Transverse colon (tissue), 4 donors: Measurements from ENCODE around the gene NEURL1B. TPM values are rescaled to one million over a fixed set of nuclear protein-coding genes. Genes with fewer than 3 reads are reported as not detected.

Experiments
- small RNA-seq, 4 donors: library from RNA; depleted of rRNA; stranded (forward); fragments of <200 nt; gene quantifications; one replicate each; pipeline ENCODE3, GENCODE V24; 2016
- total RNA-seq, 4 donors: library from RNA; depleted of rRNA; stranded (reverse); fragments of >200 nt; gene quantifications; one replicate each; pipeline ENCODE4 v1.1.0, GENCODE V29; 2016

NEURL1B gene
- total RNA-seq, 4 donors from 2014 or later: 74.6 to 168 (median 94.5) TPM

Small RNA genes within 50 kb of the gene (small RNA-seq; reads per million reads assigned to genes)
- gene AC027309.2 (0 to 0.28 (median 0) reads per million in 4 donors), gene MIR5003 (0 to 0.14 (median 0) reads per million in 4 donors)

Other genes with a start within 250 kb of the NEURL1B start
- gene SH3PXD2B, start 186.7 kb upstream of the NEURL1B start, total RNA-seq: 10 to 100 TPM; 10.2 to 26.6 (median 14.6) TPM
- gene DUSP1, start 129.9 kb downstream of the NEURL1B start, total RNA-seq: 100 to 1,000 TPM; 469 to 701 (median 567) TPM
- gene ERGIC1, start 193.0 kb downstream of the NEURL1B start, total RNA-seq: 100 to 1,000 TPM; 125 to 252 (median 184) TPM